ENCODE results near the gene FGF14. TPM values are rescaled to one million over a fixed set of nuclear protein-coding genes. Genes with fewer than 3 reads are reported as not detected.

FGF14 gene
- polyA plus RNA-seq, 1 of the 3 experiments (the other 2 are of a cell fraction), result 0.20 TPM

DNA sequence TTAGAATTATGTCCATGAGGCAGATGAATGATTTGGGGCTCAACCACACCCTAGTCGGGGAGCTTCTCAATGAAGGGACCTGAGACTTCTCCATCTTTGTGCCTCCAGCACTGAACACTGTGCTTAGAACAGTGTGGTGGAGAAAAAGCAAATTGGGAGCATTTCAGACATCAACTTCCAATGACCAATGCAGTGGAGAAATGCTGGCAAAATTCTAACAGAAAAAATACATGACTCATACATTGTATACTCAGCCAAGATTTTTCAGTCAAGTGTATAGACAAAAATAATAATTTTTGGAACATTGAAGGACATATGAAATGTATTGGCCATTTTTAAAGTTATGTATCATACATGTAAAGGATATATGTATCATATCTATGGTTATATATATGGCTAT, 134.7 kb downstream of the FGF14 start:
- H3K4me3 ChIP-seq (ENCODE audit: low read depth in 2 of 2, low read length in 1 of 2), result no peak overlapping the region
- POLR2A ChIA-PET, result no interaction called here
- no peaks in the 10 kb centered on the region for H3K79me2 ChIP-seq (ENCODE audit: insufficient read depth)
- no peaks in the 10 kb centered on the region; a peak in 2 of 4 replicates for H3K4me1 ChIP-seq (ENCODE audit: control insufficient read depth in 1 of 2, insufficient read depth in 2 of 2, low read depth in 1 of 2, low read length in 1 of 2)
- no peak overlapping the region for H3K9ac ChIP-seq
- no peak for TF ChIP-seq RXRA (IDR thresholded peaks at IDR 0.05; ENCODE audit: borderline replicate concordance, low read depth)
- no peak for TF ChIP-seq GATA2 (CRISPR knock-in tag; IDR thresholded peaks at IDR 0.05)
- H2AFZ ChIP-seq (ENCODE audit: low read depth), result no peak overlapping the region
- 54% methylated on average over 1 of the region's 1 CpG for WGBS (ENCODE audit: low lambda C conversion rate)
- H3K27me3 ChIP-seq (ENCODE audit: insufficient read depth), result no peaks in the 10 kb centered on the region
- no peak for DNase-seq
- H3F3A ChIP-seq (replicated peaks; ENCODE audit: insufficient read depth), result no peaks in the 10 kb centered on the region
- CTCF ChIA-PET, result no interaction called here
- H3K9me3 ChIP-seq, result no peaks in the 10 kb centered on the region; the same call in 1 of the 2 replicates
- peaks cover 0 to 4% of the 10 kb centered on the region in 2 experiments for H3K36me3 ChIP-seq (replicated peaks in 1 of 2; ENCODE audit: control insufficient read depth in 1 of 2, insufficient read depth in 2 of 2, low read length in 1 of 2)
- H3K9me2 ChIP-seq, result no peaks in the 10 kb centered on the region
- H4K20me1 ChIP-seq (ENCODE audit: insufficient read depth), result no peaks in the 10 kb centered on the region
- H3K4me2 ChIP-seq, result no peak overlapping the region
- no peak overlapping the region for H3K27ac ChIP-seq (ENCODE audit: low read depth in 2 of 2, low read length in 1 of 2)

- H3K27me3 ChIP-seq (ENCODE audit: insufficient read depth), result no peaks in the 10 kb centered on the region
- no peak overlapping the region for H2AFZ ChIP-seq (ENCODE audit: low read depth)
- no peak for TF ChIP-seq ZBTB33 (IDR thresholded peaks at IDR 0.05; ENCODE audit: borderline replicate concordance, low read depth)
- no peak for TF ChIP-seq RCOR1 (IDR thresholded peaks at IDR 0.05; ENCODE audit: low read length)
- no peak for TF ChIP-seq TCF12 (IDR thresholded peaks at IDR 0.05)
- no peak overlapping the region for H3K9ac ChIP-seq
- no peaks in the 10 kb centered on the region for H3K9me2 ChIP-seq
- H3K4me3 ChIP-seq (ENCODE audit: low read depth in 2 of 2, low read length in 1 of 2), result no peak overlapping the region
- no peaks in the 10 kb centered on the region for H3K9me3 ChIP-seq
- DNase-seq, result no peak
- no peaks in the 10 kb centered on the region for H4K20me1 ChIP-seq (ENCODE audit: insufficient read depth)
- no peak overlapping the region for H3K4me2 ChIP-seq
- no peak overlapping the region; a peak in 1 of 4 replicates for H3K27ac ChIP-seq (ENCODE audit: low read depth in 2 of 2, low read length in 1 of 2)
- H3K36me3 ChIP-seq (replicated peaks in 1 of 2; ENCODE audit: control insufficient read depth in 1 of 2, insufficient read depth in 2 of 2, low read length in 1 of 2), result no peaks in the 10 kb centered on the region
- H3K79me2 ChIP-seq (ENCODE audit: insufficient read depth), result no peaks in the 10 kb centered on the region
- POLR2A ChIA-PET, result no interaction called here
- H3K4me1 ChIP-seq (ENCODE audit: control insufficient read depth in 1 of 2, insufficient read depth in 2 of 2, low read depth in 1 of 2, low read length in 1 of 2), result peaks cover 0 to 9% of the 10 kb centered on the region in 2 experiments; a peak in 2 of 4 replicates
- no peaks in the 10 kb centered on the region for H3F3A ChIP-seq (replicated peaks; ENCODE audit: insufficient read depth)
- CTCF ChIA-PET, result interaction anchor here (0.7 to 0.8 kb wide), 2 partner anchors 21 to 132 kb away, joined by 3 to 4 read pairs; no protein-coding TSS in a partner anchor
- WGBS (ENCODE audit: low lambda C conversion rate), result 78% methylated on average over 1 of the region's 1 CpG
Measured at GRCh38 chr13:102261809-102262208, 140.0 kb downstream of the FGF14 start.

DNA sequence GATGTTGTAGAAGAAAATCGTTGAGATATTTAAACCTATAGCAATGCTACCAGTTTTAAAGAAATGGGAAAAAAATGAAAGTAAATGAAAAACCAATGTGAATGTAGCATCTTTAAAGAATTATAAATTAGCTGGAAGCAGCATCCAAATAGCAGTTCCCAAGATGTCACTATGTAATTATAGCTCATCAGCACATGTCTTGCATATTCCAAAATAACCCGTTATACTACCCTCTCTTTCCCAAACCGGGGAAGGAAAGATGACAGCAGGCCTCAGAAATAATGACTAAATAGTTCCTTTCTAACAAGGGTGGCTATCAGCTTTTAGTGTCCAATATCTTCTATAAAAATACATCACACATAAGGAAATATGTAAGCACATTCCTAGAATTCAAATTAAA, 140.5 kb downstream of the FGF14 start:
- H3K27ac ChIP-seq (ENCODE audit: low read depth in 2 of 2, low read length in 1 of 2), result no peak overlapping the region; a peak in 1 of 4 replicates
- H3K9me3 ChIP-seq, result no peaks in the 10 kb centered on the region
- H4K20me1 ChIP-seq (ENCODE audit: insufficient read depth), result no peaks in the 10 kb centered on the region
- CTCF ChIA-PET, result interaction anchor here (0.8 kb wide), 1 partner anchor 133 kb away, joined by 4 read pairs; no protein-coding TSS in a partner anchor
- no peaks in the 10 kb centered on the region for H3K9me2 ChIP-seq
- POLR2A ChIA-PET, result no interaction called here
- no peaks in the 10 kb centered on the region for H3F3A ChIP-seq (replicated peaks; ENCODE audit: insufficient read depth)
- H3K4me3 ChIP-seq (ENCODE audit: low read depth in 2 of 2, low read length in 1 of 2), result no peak overlapping the region
- DNase-seq, result no peak
- H3K27me3 ChIP-seq (ENCODE audit: insufficient read depth), result no peaks in the 10 kb centered on the region
- H3K79me2 ChIP-seq (ENCODE audit: insufficient read depth), result no peaks in the 10 kb centered on the region
- WGBS (ENCODE audit: low lambda C conversion rate), result 60% methylated on average over 3 of the region's 3 CpGs
- TF ChIP-seq SIN3A (IDR thresholded peaks at IDR 0.05; ENCODE audit: borderline replicate concordance, low read depth, low read length) (no peak), YY1 (IDR thresholded peaks at IDR 0.05; ENCODE audit: low read depth) (no peak), POLR2AphosphoS5 (IDR thresholded peaks at IDR 0.05; ENCODE audit: low read depth, low read length) (no peak), ELF1 (IDR thresholded peaks at IDR 0.05) (no peak)
- no peak overlapping the region for H3K9ac ChIP-seq
- H3K4me1 ChIP-seq (ENCODE audit: control insufficient read depth in 1 of 2, insufficient read depth in 2 of 2, low read depth in 1 of 2, low read length in 1 of 2), result peaks cover 0 to 9% of the 10 kb centered on the region in 2 experiments; a peak in 2 of 4 replicates
- no peaks in the 10 kb centered on the region for H3K36me3 ChIP-seq (replicated peaks in 1 of 2; ENCODE audit: control insufficient read depth in 1 of 2, insufficient read depth in 2 of 2, low read length in 1 of 2)
- H2AFZ ChIP-seq (ENCODE audit: low read depth), result no peak overlapping the region
- no peak overlapping the region for H3K4me2 ChIP-seq

Measured in SK-N-SH (cell line).